GM21423 (cell line): ENCODE data around the gene ARPC4.
"Not testable (repeated sequence)": the region's sequence is repeated elsewhere in the genome, so short reads cannot be mapped to it uniquely, and the experiment has no call there.

Experiments used
- ATAC-seq: cut with Tn5 transposase; IDR thresholded peaks from one replicate; pipeline ENCODE4 v1.9.1; 2021; ENCODE audit warnings: mild to moderate bottlenecking, moderate library complexity; ENCODE audit not compliant: unreplicated experiment

The ARPC4 gene

GRCh38 chr3:9817436-9817835 is 24.6 kb downstream of the ARPC4 start:
- ATAC-seq = no peak

GRCh38 chr3:9818666-9819335 is 25.9 kb downstream of the ARPC4 start:
- ATAC-seq = no peak

- no peak for ATAC-seq
Observed at GRCh38 chr3:9820543-9820942, 27.7 kb downstream of the ARPC4 start.

- ATAC-seq = no peak
Observed at GRCh38 chr3:9820946-9821345, 28.1 kb downstream of the ARPC4 start.

- ATAC-seq = no peak
Observed at GRCh38 chr3:9825451-9826040, 32.7 kb downstream of the ARPC4 start.

- ATAC-seq = no peak
Observed at GRCh38 chr3:9826815-9827573, 34.1 kb downstream of the ARPC4 start.

GRCh38 chr3:9828801-9829755 is 36.2 kb downstream of the ARPC4 start:
- no peak for ATAC-seq

- no peak for ATAC-seq
Observed at GRCh38 chr3:9831253-9831652, 38.4 kb downstream of the ARPC4 start.

- no peak for ATAC-seq
Observed at GRCh38 chr3:9833078-9833477, 40.2 kb downstream of the ARPC4 start.

GRCh38 chr3:9834520-9835380 is 41.9 kb downstream of the ARPC4 start:
- ATAC-seq = no peak

GRCh38 chr3:9837701-9838582 is 45.1 kb downstream of the ARPC4 start:
- ATAC-seq = no peak

GRCh38 chr3:9838856-9839255 is 46.0 kb downstream of the ARPC4 start:
- no peak for ATAC-seq

- ATAC-seq = no peak
Observed at GRCh38 chr3:9841015-9841414, 48.1 kb downstream of the ARPC4 start.

GRCh38 chr3:9843715-9844438 is 51.0 kb downstream of the ARPC4 start, which contains the start of gene RPUSD3:
Gene RPUSD3 (minus strand): TSS chr3:9844008. CDS start chr3:9843990, 18 bp downstream.
- peak; percentile 98 for ATAC-seq

- no peak for ATAC-seq
Observed at GRCh38 chr3:9846231-9846630, 53.3 kb downstream of the ARPC4 start.

- no peak for ATAC-seq
Observed at GRCh38 chr3:9846931-9847488, 54.1 kb downstream of the ARPC4 start.

- ATAC-seq = not testable (repeated sequence)
Observed at GRCh38 chr3:9847870-9848269, 55.0 kb downstream of the ARPC4 start.

GRCh38 chr3:9848860-9849259 is 56.0 kb downstream of the ARPC4 start:
- not testable (repeated sequence) for ATAC-seq
